Activated T-cell treated with anti-CD3 and anti-CD28 coated beads, Interleukin-2, amount 50 U/mL, for 72 hours (primary cell): ENCODE data around the gene SRGAP3. TPM values are rescaled to one million over a fixed set of nuclear protein-coding genes. Genes with fewer than 3 reads are reported as not detected.
A peak's percentile ranks its signal among the peaks of the same experiment; 100 is the strongest.

Source experiments
- ATAC-seq, 2 donors: fragments of 150-1000 bp; cut with Tn5 transposase; replicated peaks in 1 of 2; 2 replicates each; pipeline ENCODE4 v1.10.0; 2021; ENCODE audit warnings: moderate library complexity in 2 of 2, mild to moderate bottlenecking in 1 of 2
- DNase-seq, 2 donors: peaks; one replicate each; pipeline ENCODE4 v3.0.0; 2021 to 2022; ENCODE audit warnings: mixed read lengths in 1 of 2
- H3K27ac Mint-ChIP-seq: one replicate; pipeline ENCODE4 v1.8.0; 2022; ENCODE audit warnings: mild to moderate bottlenecking, moderate library complexity, mixed read lengths
- H3K27me3 Mint-ChIP-seq: one replicate; pipeline ENCODE4 v1.8.0; 2022; ENCODE audit warnings: low read depth, mixed read lengths
- H3K36me3 Mint-ChIP-seq, 2 donors: one replicate each; pipeline ENCODE4 v1.8.0; 2022; ENCODE audit warnings: mixed read lengths in 2 of 2, mild to moderate bottlenecking in 1 of 2; ENCODE audit not compliant: insufficient read depth in 2 of 2
- H3K4me1 Mint-ChIP-seq: one replicate; pipeline ENCODE4 v1.8.0; 2022; ENCODE audit warnings: low read depth, mixed read lengths
- H3K4me3 Mint-ChIP-seq, 2 donors: one replicate each; pipeline ENCODE4 v1.8.0; 2022; ENCODE audit warnings: mild to moderate bottlenecking in 2 of 2, mixed read lengths in 2 of 2, moderate library complexity in 2 of 2
- H3K9me3 Mint-ChIP-seq, 2 donors: one replicate each; pipeline ENCODE4 v1.8.0; 2022; ENCODE audit warnings: mixed read lengths in 2 of 2
- total RNA-seq, 2 donors: library from RNA; stranded (reverse); gene quantifications; one replicate each; pipeline ENCODE4 v1.2.3, GENCODE V29; 2022

The SRGAP3 gene
- total RNA-seq, 2 donors from 2014 or later = 2.8 to 3.0 TPM

DNA sequence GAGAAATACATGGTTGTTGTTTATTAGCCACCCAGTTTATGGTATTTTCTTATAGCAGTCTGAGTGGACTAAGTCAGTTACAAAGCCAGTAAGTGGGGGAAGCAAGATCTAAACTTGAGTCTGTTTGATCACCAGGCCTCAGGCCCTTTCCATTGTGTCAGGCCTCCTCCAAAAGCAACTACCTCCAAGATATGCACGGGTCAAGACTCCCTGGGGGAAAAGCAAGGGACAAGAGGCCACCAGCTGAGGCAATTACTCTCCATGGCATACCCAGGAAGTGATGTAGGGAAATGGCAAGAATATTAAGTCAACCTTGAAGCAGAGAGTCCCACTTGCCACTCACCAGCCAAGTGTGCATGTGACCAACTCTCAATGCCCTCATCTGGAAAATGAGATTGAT is 28.6 kb upstream of the SRGAP3 start:
- ATAC-seq (no peak), DNase-seq (no peak)
- H3K4me1 Mint-ChIP-seq = no peaks in the 10 kb centered on the region
- H3K27me3 Mint-ChIP-seq = peaks cover 10% of the 10 kb centered on the region
- H3K36me3 Mint-ChIP-seq = no peaks in the 10 kb centered on the region
- H3K9me3 Mint-ChIP-seq = no peaks in the 10 kb centered on the region
- H3K27ac Mint-ChIP-seq = no peak overlapping the region
- H3K4me3 Mint-ChIP-seq = no peak overlapping the region

DNA sequence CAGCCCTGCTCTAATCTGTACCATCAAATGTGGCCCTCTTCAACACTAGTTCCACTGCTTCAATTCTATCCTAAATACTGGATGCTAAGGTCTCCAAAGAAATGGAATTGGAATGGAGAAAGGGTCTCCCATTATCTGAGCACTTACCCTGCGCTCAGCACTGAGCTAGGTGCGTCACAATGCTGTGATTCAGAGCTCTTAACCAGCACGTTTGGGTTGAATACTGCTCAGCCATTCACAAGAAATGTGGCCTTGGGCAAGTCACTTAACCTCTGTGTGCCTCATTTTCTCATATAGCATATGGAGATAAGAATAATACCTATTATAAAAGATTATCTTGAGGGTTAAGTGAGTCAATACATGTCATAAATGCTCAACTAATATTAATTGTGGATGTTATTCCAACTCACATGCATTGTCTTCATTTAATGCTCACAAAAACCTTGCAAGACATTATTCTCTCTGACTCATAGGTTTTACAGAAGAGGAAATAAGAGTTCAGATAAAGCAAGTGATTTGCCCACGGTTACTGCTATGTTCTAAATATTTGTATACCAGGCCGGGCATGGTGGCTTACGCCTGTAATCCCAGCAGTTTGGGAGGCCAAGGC is 27.4 kb upstream of the SRGAP3 start:
- Mint-ChIP-seq H3K4me1 (no peaks in the 10 kb centered on the region), H3K36me3 (no peaks in the 10 kb centered on the region), H3K9me3 (no peaks in the 10 kb centered on the region), H3K27ac (no peak overlapping the region), H3K4me3 (no peak overlapping the region), H3K27me3 (peaks cover 10% of the 10 kb centered on the region)
- ATAC-seq (no peak), DNase-seq (no peak)

GRCh38 chr3:9271903-9272302 is 22.5 kb upstream of the SRGAP3 start:
- DNase-seq (no peak), ATAC-seq (no peak)
- Mint-ChIP-seq H3K9me3 (no peaks in the 10 kb centered on the region), H3K4me3 (no peak overlapping the region), H3K27me3 (peaks cover 10% of the 10 kb centered on the region), H3K27ac (no peak overlapping the region), H3K4me1 (no peaks in the 10 kb centered on the region), H3K36me3 (no peaks in the 10 kb centered on the region)

DNA sequence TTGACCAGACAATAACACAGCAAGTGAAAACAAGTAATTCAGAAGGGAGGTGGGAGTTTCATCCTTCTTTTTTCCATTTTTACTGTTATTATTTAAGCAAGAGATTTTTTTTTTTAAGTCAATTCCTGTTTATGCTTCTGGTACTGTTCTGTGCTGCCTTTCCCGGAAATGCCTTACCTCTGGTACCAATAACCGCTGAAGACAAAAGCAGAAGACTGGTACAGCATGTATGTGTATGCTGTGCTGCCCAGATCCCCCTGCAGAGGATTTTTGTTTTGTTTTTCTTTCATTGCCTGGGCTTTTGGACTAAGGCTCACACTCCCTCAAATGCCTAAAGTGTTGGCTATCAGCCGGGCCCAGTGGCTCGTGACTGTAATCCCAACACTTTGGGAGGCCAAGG is 21.3 kb upstream of the SRGAP3 start:
- ATAC-seq (no peak), DNase-seq (no peak)
- H3K27ac Mint-ChIP-seq = no peak overlapping the region
- H3K9me3 Mint-ChIP-seq = no peaks in the 10 kb centered on the region
- H3K27me3 Mint-ChIP-seq = peaks cover 8% of the 10 kb centered on the region
- no peaks in the 10 kb centered on the region for H3K4me1 Mint-ChIP-seq
- no peak overlapping the region for H3K4me3 Mint-ChIP-seq
- H3K36me3 Mint-ChIP-seq = no peaks in the 10 kb centered on the region

DNA sequence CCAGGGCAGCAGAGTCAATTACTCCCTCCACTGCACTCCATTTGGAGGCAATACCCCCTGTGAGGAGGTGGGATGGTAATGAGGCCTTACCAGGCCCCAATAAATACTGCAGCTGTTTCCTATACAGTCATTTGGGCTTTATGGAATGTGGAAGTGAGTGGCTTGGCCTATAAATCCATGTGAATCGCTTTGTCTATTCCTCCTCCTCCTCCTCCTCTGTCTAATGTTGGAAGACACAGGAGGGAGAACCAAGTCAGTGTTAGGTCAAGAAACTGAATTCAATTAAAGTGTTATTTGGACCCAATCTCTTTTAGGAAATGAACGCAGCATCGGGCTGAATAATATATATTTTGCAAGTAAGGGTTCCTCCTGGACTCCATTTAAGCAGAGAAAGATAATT is 17.3 kb upstream of the SRGAP3 start:
- ATAC-seq (no peak), DNase-seq (no peak)
- Mint-ChIP-seq H3K4me1 (no peaks in the 10 kb centered on the region), H3K27ac (no peak overlapping the region), H3K27me3 (no peaks in the 10 kb centered on the region), H3K36me3 (no peaks in the 10 kb centered on the region), H3K4me3 (no peak overlapping the region), H3K9me3 (peaks cover 2% of the 10 kb centered on the region in 2 donors)

DNA sequence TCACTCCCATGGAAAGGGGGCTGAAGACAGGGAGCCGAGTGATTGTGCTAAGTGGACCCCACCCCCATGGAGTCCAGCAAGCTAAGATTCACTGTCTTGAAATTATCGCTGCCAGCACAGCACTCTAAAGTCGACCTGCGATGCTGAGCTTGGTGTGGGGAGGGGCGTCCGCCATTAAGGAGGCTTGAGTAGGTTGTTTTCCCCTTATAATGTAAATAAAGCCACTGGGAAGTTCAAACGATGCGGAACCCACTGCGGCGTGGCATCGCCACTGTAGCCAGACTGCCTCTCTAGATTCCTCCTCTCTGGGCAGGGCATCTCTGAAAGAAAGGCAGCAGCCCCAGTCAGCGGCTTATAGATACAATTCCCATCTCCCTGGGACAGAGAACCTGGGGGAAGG is 10.9 kb upstream of the SRGAP3 start:
- Mint-ChIP-seq H3K4me1 (no peaks in the 10 kb centered on the region), H3K36me3 (peaks cover 0 to 2% of the 10 kb centered on the region in 2 donors), H3K27me3 (no peaks in the 10 kb centered on the region), H3K27ac (no peak overlapping the region), H3K9me3 (peaks cover 2 to 4% of the 10 kb centered on the region in 2 donors), H3K4me3 (no peak overlapping the region)
- no peak for DNase-seq
- no peak for ATAC-seq

- Mint-ChIP-seq H3K27me3 (peaks cover 14% of the 10 kb centered on the region), H3K4me1 (no peaks in the 10 kb centered on the region), H3K27ac (no peak overlapping the region), H3K4me3 (no peak overlapping the region), H3K9me3 (peaks cover 0 to 3% of the 10 kb centered on the region in 2 donors), H3K36me3 (peaks cover 0 to 2% of the 10 kb centered on the region in 2 donors)
- DNase-seq (no peak), ATAC-seq (no peak)
Observed at GRCh38 chr3:9257092-9257491, 7.6 kb upstream of the SRGAP3 start.

DNA sequence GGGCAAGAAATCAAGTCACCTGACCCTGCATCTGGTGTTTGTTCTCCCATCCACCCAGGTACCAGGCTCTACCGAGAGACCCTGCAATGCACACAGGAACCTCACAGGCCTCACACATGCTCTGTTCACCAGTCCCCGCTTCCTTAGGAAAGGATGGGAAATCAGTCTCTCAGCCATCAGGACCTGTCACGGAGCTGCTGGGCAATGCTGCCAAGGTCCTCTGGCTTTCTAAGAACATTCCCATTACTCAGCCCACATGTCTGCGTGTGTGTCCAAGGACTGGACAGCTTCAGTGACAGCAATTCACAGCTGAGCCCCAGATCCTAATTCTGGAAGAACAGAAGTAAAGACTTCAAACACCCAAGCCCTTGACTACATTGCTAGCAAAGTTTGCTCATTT is 6.5 kb upstream of the SRGAP3 start:
- no peak overlapping the region for H3K27ac Mint-ChIP-seq
- H3K4me1 Mint-ChIP-seq = no peaks in the 10 kb centered on the region
- no peak for ATAC-seq
- H3K9me3 Mint-ChIP-seq = peaks cover 0 to 3% of the 10 kb centered on the region in 2 donors
- H3K27me3 Mint-ChIP-seq = peaks cover 14% of the 10 kb centered on the region
- DNase-seq = no peak
- peaks cover 0 to 2% of the 10 kb centered on the region in 2 donors for H3K36me3 Mint-ChIP-seq
- H3K4me3 Mint-ChIP-seq = no peak overlapping the region

GRCh38 chr3:9254764-9255163 is 5.3 kb upstream of the SRGAP3 start:
- H3K27ac Mint-ChIP-seq = no peak overlapping the region
- H3K9me3 Mint-ChIP-seq = peaks cover 0 to 3% of the 10 kb centered on the region in 2 donors
- ATAC-seq = no peak
- no peak overlapping the region for H3K4me3 Mint-ChIP-seq
- H3K27me3 Mint-ChIP-seq = peaks cover 14% of the 10 kb centered on the region
- DNase-seq = no peak
- H3K36me3 Mint-ChIP-seq = peaks cover 0 to 2% of the 10 kb centered on the region in 2 donors
- H3K4me1 Mint-ChIP-seq = peaks cover 5% of the 10 kb centered on the region

DNA sequence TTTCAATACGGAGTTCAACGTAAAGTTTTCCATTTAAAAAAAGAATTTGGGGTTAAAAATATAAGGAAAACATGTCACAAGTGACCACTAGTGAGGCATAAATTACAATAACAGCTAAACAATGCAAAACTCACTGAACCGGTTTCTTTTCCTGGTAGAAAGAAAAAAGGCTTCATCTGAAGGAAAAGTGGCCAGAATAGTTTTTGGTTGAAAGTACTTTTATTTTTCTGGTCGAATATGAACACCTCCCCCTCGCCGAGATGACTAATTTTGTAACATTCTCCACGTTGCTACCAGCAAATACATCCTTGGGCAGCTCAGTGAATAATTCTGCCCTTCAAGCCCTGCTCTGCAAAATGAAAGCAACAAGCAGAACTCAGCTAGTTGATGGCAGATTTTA is 3.9 kb upstream of the SRGAP3 start:
- H3K27me3 Mint-ChIP-seq = peaks cover 14% of the 10 kb centered on the region
- DNase-seq = no peak
- no peak for ATAC-seq
- peaks cover 19% of the 10 kb centered on the region for H3K4me1 Mint-ChIP-seq
- H3K4me3 Mint-ChIP-seq = no peak overlapping the region
- peaks cover 0 to 2% of the 10 kb centered on the region in 2 donors for H3K36me3 Mint-ChIP-seq
- H3K9me3 Mint-ChIP-seq = peaks cover 0 to 3% of the 10 kb centered on the region in 2 donors
- H3K27ac Mint-ChIP-seq = no peak overlapping the region

DNA sequence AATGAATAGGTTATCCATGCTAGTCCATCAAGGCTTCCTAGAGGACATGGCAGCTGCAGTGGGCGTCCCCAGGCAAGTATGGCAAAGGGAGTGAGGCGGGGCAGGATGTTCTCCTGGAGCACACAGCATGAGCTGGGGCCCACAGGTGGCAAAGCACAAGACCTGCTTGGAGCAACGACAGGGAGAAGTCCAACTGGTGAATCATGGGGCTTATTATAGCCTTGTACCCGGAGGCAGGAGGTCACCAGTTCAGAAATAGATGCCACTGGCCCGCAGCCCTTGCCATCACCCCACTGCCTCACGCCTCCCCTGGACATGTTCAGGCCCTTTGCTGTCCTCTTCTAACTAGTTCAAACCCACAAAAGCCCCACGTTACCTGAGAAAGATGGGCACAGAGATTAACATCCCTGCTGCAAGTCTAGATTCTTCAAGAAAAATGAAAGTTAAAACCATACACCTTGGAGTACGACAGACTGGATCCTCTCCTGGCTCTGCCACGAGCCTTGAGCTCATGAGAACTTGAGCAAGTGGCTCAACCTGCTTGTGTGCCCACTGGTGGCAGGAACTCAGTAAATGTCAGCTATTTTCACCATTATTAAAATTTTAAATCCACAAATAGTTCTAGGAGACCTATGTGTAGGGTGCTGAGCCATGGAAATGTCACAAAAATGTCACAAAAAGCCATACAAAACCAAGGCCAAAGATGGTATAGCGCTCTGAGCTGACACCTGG is 1.8 kb upstream of the SRGAP3 start:
- no peak overlapping the region for H3K27ac Mint-ChIP-seq
- H3K4me3 Mint-ChIP-seq = no peak overlapping the region
- no peak for ATAC-seq
- peaks cover 14% of the 10 kb centered on the region for H3K27me3 Mint-ChIP-seq
- DNase-seq = no peak
- H3K9me3 Mint-ChIP-seq = no peaks in the 10 kb centered on the region
- H3K4me1 Mint-ChIP-seq = peaks cover 25% of the 10 kb centered on the region
- H3K36me3 Mint-ChIP-seq = no peaks in the 10 kb centered on the region

GRCh38 chr3:9250236-9250635 is 790 bp upstream of the SRGAP3 start:
- ATAC-seq = no peak
- H3K27me3 Mint-ChIP-seq = peaks cover 14% of the 10 kb centered on the region
- no peaks in the 10 kb centered on the region for H3K36me3 Mint-ChIP-seq
- DNase-seq = no peak
- no peak overlapping the region for H3K4me3 Mint-ChIP-seq
- H3K4me1 Mint-ChIP-seq = peaks cover 25% of the 10 kb centered on the region
- no peaks in the 10 kb centered on the region for H3K9me3 Mint-ChIP-seq
- H3K27ac Mint-ChIP-seq = no peak overlapping the region

DNA sequence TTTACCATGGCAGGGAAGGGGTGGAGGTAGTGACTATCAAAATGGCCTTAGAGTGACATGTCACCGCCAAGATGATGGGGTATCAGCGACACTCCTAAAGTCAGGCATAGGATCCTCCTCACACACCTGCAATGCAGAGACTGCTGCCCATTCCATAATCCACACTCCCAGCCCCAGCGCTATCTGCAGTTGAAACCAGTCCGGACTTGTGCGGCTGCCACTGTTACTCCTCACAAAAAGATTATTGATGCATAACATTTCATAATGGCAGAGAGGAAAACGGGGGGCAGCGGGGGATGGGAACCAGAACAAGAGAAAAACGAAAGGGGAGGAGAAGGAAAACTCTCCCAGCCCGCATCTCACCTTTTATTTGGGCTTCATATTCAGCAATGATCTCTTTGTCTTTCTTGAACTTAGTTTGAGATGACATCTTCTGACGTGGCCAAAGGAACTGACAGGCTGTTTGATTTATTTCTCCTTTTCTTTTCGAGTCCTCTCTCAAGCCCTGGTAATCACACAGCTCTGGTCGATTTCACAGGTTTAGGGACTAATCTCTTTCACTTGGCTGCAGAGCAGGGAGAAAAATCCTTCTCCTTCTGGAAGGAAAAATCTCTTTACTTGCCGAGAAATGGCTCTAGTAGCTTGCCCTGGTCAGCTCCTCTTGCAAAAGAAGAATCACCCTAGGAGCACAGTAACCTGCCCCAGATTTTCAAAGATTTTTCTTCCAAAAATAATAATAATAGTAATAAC is 749 bp downstream of the SRGAP3 start:
- H3K4me3 Mint-ChIP-seq = peak overlapping the region; percentile 85 to 90
- no peak overlapping the region for H3K27ac Mint-ChIP-seq
- H3K36me3 Mint-ChIP-seq = no peaks in the 10 kb centered on the region
- H3K4me1 Mint-ChIP-seq = peaks cover 25% of the 10 kb centered on the region
- no peak for DNase-seq
- peaks cover 7% of the 10 kb centered on the region for H3K27me3 Mint-ChIP-seq
- no peaks in the 10 kb centered on the region for H3K9me3 Mint-ChIP-seq
- no peak for ATAC-seq
